Caco-2 (cell line): ENCODE data around the gene NR2C2. TPM values are rescaled to one million over a fixed set of nuclear protein-coding genes. Genes with fewer than 3 reads are reported as not detected.

Experiments
- BruUV-seq: library from RNA; stranded (reverse); fragments of 400-500 nt; replicated peaks from 2 replicates; lab custom pipeline; 2021; lab: Mats Ljungman, UMichigan
- CTCF ChIA-PET: fragments of 300-600 bp; sonication (Branson Sonifier 250); formaldehyde crosslinking; loops from one replicate; lab custom pipeline; 2022; ENCODE audit warnings: antibody characterized with exemption; lab: Charles Lee
- POLR2A ChIA-PET: fragments of 300-600 bp; sonication (Branson Sonifier 250); formaldehyde crosslinking; loops from one replicate; lab custom pipeline; 2022; ENCODE audit warnings: antibody characterized with exemption; lab: Charles Lee
- DNase-seq, 2 experiments: peaks; one replicate each; pipeline versions ENCODE4 v3.0.0 to v3.0.0-alpha.2; 2020 to 2022
- H3K27me3 ChIP-seq: replicated peaks from 2 replicates; pipeline ENCODE4 v1.6.0; 2011; ENCODE audit warnings: low read length; ENCODE audit not compliant: control insufficient read depth, insufficient read depth
- H3K36me3 ChIP-seq: 2 replicates; pipeline ENCODE4 v1.5.1; 2011; ENCODE audit warnings: low read length; ENCODE audit not compliant: control insufficient read depth, insufficient read depth
- H3K4me1 ChIP-seq: fragments of 250-450 bp; sonication (Bioruptor Pico); 2 replicates; pipeline ENCODE4 v1.5.1; 2020; ENCODE audit warnings: mild to moderate bottlenecking
- H3K4me3 ChIP-seq: 2 replicates; pipeline ENCODE4 v1.5.1; 2011; ENCODE audit warnings: low read depth, mild to moderate bottlenecking, control low read depth, low read length
- H3K9me3 ChIP-seq: fragments of 250-450 bp; sonication (Bioruptor Pico); 2 replicates; pipeline ENCODE4 v1.5.1; 2020; ENCODE audit warnings: mild to moderate bottlenecking, moderate library complexity
- H3K27ac Mint-ChIP-seq: one replicate; pipeline ENCODE4 v1.8.0; 2022; ENCODE audit warnings: mixed read lengths; ENCODE audit not compliant: unreplicated experiment
- H3K27me3 Mint-ChIP-seq: one replicate; pipeline ENCODE4 v1.8.0; 2022; ENCODE audit warnings: mixed read lengths; ENCODE audit not compliant: insufficient read depth, unreplicated experiment
- H3K36me3 Mint-ChIP-seq: one replicate; pipeline ENCODE4 v1.8.0; 2022; ENCODE audit warnings: mild to moderate bottlenecking, mixed read lengths; ENCODE audit not compliant: insufficient read depth, unreplicated experiment
- H3K4me1 Mint-ChIP-seq: one replicate; pipeline ENCODE4 v1.8.0; 2022; ENCODE audit warnings: low read depth, mixed read lengths; ENCODE audit not compliant: unreplicated experiment
- H3K4me3 Mint-ChIP-seq: one replicate; pipeline ENCODE4 v1.8.0; 2022; ENCODE audit warnings: mild to moderate bottlenecking, moderate library complexity, mixed read lengths; ENCODE audit not compliant: unreplicated experiment
- H3K9me3 Mint-ChIP-seq: one replicate; pipeline ENCODE4 v1.8.0; 2022; ENCODE audit warnings: mixed read lengths; ENCODE audit not compliant: unreplicated experiment
- CTCF ChIP-seq, 2 experiments: fragments of 200-600 bp in 1 of 2; IDR thresholded peaks; 1 replicate in 1 of 2; 2 replicates in 1 of 2; pipeline versions ENCODE4 v1.5.1 to v1.8.0; 2011 to 2022; ENCODE audit warnings: antibody characterized with exemption in 1 of 2, control low read depth in 1 of 2, inconsistent platforms in 1 of 2, low read depth in 1 of 2, low read length in 1 of 2, mild to moderate bottlenecking in 1 of 2, moderate library complexity in 1 of 2; ENCODE audit not compliant: insufficient read depth in 1 of 2, severe bottlenecking in 1 of 2, unreplicated experiment in 1 of 2
- intact Hi-C: fragments of 100-400 bp; cut with micrococcal nuclease; formaldehyde crosslinking; loops from one replicate; pipeline ENCODE4 v1.10.0; 2022; ENCODE audit not compliant: unreplicated experiment
- total RNA-seq: library from RNA; stranded (reverse); gene quantifications from 2 replicates; pipeline ENCODE4 v1.2.3, GENCODE V29; 2022

NR2C2 gene
- total RNA-seq, 1 experiment from 2014 or later: 37.0 TPM

- Mint-ChIP-seq H3K9me3 (no peaks in the 10 kb centered on the region), H3K27me3 (no peaks in the 10 kb centered on the region), H3K27ac (peak within 1 kb of the TSS; percentile 96), H3K4me1 (peaks cover 10% of the 10 kb centered on the region), H3K36me3 (peaks cover 35% of the 10 kb centered on the region), H3K4me3 (peak within 1 kb of the TSS; percentile 92)
- peak within 1 kb of the TSS; percentile 90 for H3K4me3 ChIP-seq
- BruUV-seq: no TSS peak
- DNase-seq: peak; percentile 90
- no peaks in the 10 kb centered on the region for H3K9me3 ChIP-seq
- no peaks in the 10 kb centered on the region for H3K27me3 ChIP-seq
- peaks cover 17% of the 10 kb centered on the region for H3K4me1 ChIP-seq
- POLR2A ChIA-PET: interaction anchor here (1.0 to 1.2 kb wide), 5 partner anchors 9 to 141 kb away, joined by 3 to 5 read pairs (median 3); partner anchors contain the start of genes CAPN7 and RBSN
- no peak for TF ChIP-seq CTCF (IDR thresholded peaks at IDR 0.05; ENCODE audit: insufficient read depth in 1 of 2, low read depth in 1 of 2, low read length in 1 of 2, severe bottlenecking in 1 of 2, unreplicated experiment in 1 of 2)
- no peaks in the 10 kb centered on the region; the same call in 1 of the 2 replicates for H3K36me3 ChIP-seq
- intact Hi-C loops: loop anchor here (1.0 kb wide), 1 partner anchor 34 kb away; the partner anchor contains the start of gene RBSN
- CTCF ChIA-PET: interaction anchor here (0.9 to 1.2 kb wide), 4 partner anchors 12 to 141 kb away, joined by 3 to 10 read pairs (median 4); partner anchors contain the start of gene CAPN7
Observed at GRCh38 chr3:15064835-15065549, 117.6 kb downstream of the NR2C2 start, which contains the start of gene MRPS25. Gene MRPS25 (minus strand): TSS chr3:15065315. CDS start chr3:15065194, 121 bp downstream.

- BruUV-seq: no TSS peak
- Mint-ChIP-seq H3K4me3 (peak overlapping the region; percentile 92), H3K27me3 (no peaks in the 10 kb centered on the region), H3K36me3 (peaks cover 37% of the 10 kb centered on the region), H3K4me1 (peaks cover 10% of the 10 kb centered on the region), H3K9me3 (no peaks in the 10 kb centered on the region), H3K27ac (peak overlapping the region; percentile 96)
- no peaks in the 10 kb centered on the region for H3K27me3 ChIP-seq
- intact Hi-C loops: loop anchor here (1.0 kb wide), 1 partner anchor 34 kb away; the partner anchor contains the start of gene RBSN
- ChIA-PET CTCF (interaction anchor here (0.9 to 1.2 kb wide), 3 partner anchors 13 to 140 kb away, joined by 3 to 10 read pairs (median 4); no protein-coding TSS in a partner anchor), POLR2A (interaction anchor here (1.0 to 1.2 kb wide), 5 partner anchors 9 to 140 kb away, joined by 3 to 5 read pairs (median 3); partner anchors contain the start of genes CAPN7 and RBSN)
- H3K9me3 ChIP-seq: no peaks in the 10 kb centered on the region
- no peak for TF ChIP-seq CTCF (IDR thresholded peaks at IDR 0.05; ENCODE audit: insufficient read depth in 1 of 2, low read depth in 1 of 2, low read length in 1 of 2, severe bottlenecking in 1 of 2, unreplicated experiment in 1 of 2)
- H3K4me1 ChIP-seq: peaks cover 17% of the 10 kb centered on the region
- no peak for DNase-seq
- peak overlapping the region; percentile 90 for H3K4me3 ChIP-seq
- no peaks in the 10 kb centered on the region; the same call in 1 of the 2 replicates for H3K36me3 ChIP-seq
Observed at GRCh38 chr3:15065550-15066007, 118.2 kb downstream of the NR2C2 start.

- CTCF ChIA-PET: interaction anchor here (0.6 kb wide), 1 partner anchor 54 kb away, joined by 7 read pairs; no protein-coding TSS in a partner anchor
- no peak for TF ChIP-seq CTCF (IDR thresholded peaks at IDR 0.05; ENCODE audit: insufficient read depth in 1 of 2, low read depth in 1 of 2, low read length in 1 of 2, severe bottlenecking in 1 of 2, unreplicated experiment in 1 of 2)
- Mint-ChIP-seq H3K36me3 (peaks cover 32% of the 10 kb centered on the region), H3K27ac (no peak overlapping the region), H3K4me1 (peaks cover 10% of the 10 kb centered on the region), H3K9me3 (no peaks in the 10 kb centered on the region), H3K27me3 (no peaks in the 10 kb centered on the region), H3K4me3 (peak overlapping the region; percentile 7)
- H3K4me3 ChIP-seq: no peak overlapping the region
- POLR2A ChIA-PET: no interaction called here
- H3K4me1 ChIP-seq: peaks cover 17% of the 10 kb centered on the region
- intact Hi-C loops: no loop called here
- DNase-seq: no peak
- no TSS peak for BruUV-seq
- H3K27me3 ChIP-seq: no peaks in the 10 kb centered on the region
- no peaks in the 10 kb centered on the region; the same call in 1 of the 2 replicates for H3K36me3 ChIP-seq
- H3K9me3 ChIP-seq: no peaks in the 10 kb centered on the region
Observed at GRCh38 chr3:15066467-15066866, 119.1 kb downstream of the NR2C2 start.
